GM23338 (cell line): ENCODE data around the gene CDH4. TPM values are rescaled to one million over a fixed set of nuclear protein-coding genes. Genes with fewer than 3 reads are reported as not detected.

Source experiments
- ATAC-seq: fragments of 200-7000 bp; cut with Tn5 transposase; 3 replicates; pipeline ENCODE4 v1.9.1; 2020
- DNase-seq: peaks from one replicate; pipeline ENCODE4 v3.0.0-alpha.2; 2015; ENCODE audit warnings: low spot score
- H2AFZ ChIP-seq: fragments of 200-600 bp; sonication (generic); 2 replicates; pipeline ENCODE4 v1.8.0; 2016; ENCODE audit warnings: antibody characterized with exemption, mild to moderate bottlenecking, moderate library complexity
- H3F3A ChIP-seq: fragments of 200-600 bp; sonication (generic); replicated peaks from 2 replicates; pipeline ENCODE4 v1.8.0; 2017; ENCODE audit warnings: antibody characterized with exemption, mixed run types, low read depth
- H3K27ac ChIP-seq: fragments of 200-600 bp; sonication (generic); 2 replicates; pipeline ENCODE4 v1.6.1; 2016; ENCODE audit warnings: low read depth
- H3K27me3 ChIP-seq: fragments of 200-600 bp; sonication (generic); 2 replicates; pipeline ENCODE4 v1.8.0; 2016; ENCODE audit warnings: mild to moderate bottlenecking, mixed run types, moderate library complexity; ENCODE audit not compliant: insufficient read depth
- H3K36me3 ChIP-seq: fragments of 200-600 bp; sonication (generic); 2 replicates; pipeline ENCODE4 v1.8.0; 2016; ENCODE audit warnings: mild to moderate bottlenecking; ENCODE audit not compliant: insufficient read depth
- H3K4me1 ChIP-seq: fragments of 200-600 bp; sonication (generic); 2 replicates; pipeline ENCODE4 v1.8.0; 2016; ENCODE audit warnings: mild to moderate bottlenecking, moderate library complexity; ENCODE audit not compliant: insufficient read depth
- H3K4me2 ChIP-seq: fragments of 200-600 bp; sonication (generic); 2 replicates; pipeline ENCODE4 v1.7.1; 2017; ENCODE audit warnings: mixed run types
- H3K4me3 ChIP-seq: fragments of 200-600 bp; sonication (generic); 2 replicates; pipeline ENCODE4 v1.6.1; 2016; ENCODE audit warnings: mixed run types
- H3K79me2 ChIP-seq: fragments of 200-600 bp; sonication (generic); replicated peaks from 2 replicates; pipeline ENCODE4 v1.8.0; 2017; ENCODE audit warnings: mild to moderate bottlenecking; ENCODE audit not compliant: insufficient read depth
- H3K9me2 ChIP-seq: fragments of 200-600 bp; sonication (generic); 2 replicates; pipeline ENCODE4 v1.8.0; 2017; ENCODE audit not compliant: insufficient read depth
- H4K20me1 ChIP-seq: fragments of 200-600 bp; sonication (generic); replicated peaks from 2 replicates; pipeline ENCODE4 v1.8.0; 2017; ENCODE audit warnings: mild to moderate bottlenecking; ENCODE audit not compliant: insufficient read depth
- H3K27ac Mint-ChIP-seq: 2 replicates; pipeline ENCODE4 v1.8.0; 2020; ENCODE audit warnings: inconsistent platforms, mild to moderate bottlenecking, moderate library complexity, mixed read lengths
- H3K27me3 Mint-ChIP-seq: 3 replicates; pipeline ENCODE4 v1.8.0; 2022; ENCODE audit warnings: low read depth, mild to moderate bottlenecking, moderate library complexity, mixed read lengths, inconsistent platforms; ENCODE audit not compliant: insufficient read depth, poor library complexity
- H3K36me3 Mint-ChIP-seq: 3 replicates; pipeline ENCODE4 v1.8.0; 2021; ENCODE audit warnings: low read depth, mild to moderate bottlenecking, inconsistent platforms, moderate library complexity, mixed read lengths
- H3K4me1 Mint-ChIP-seq: 3 replicates; pipeline ENCODE4 v1.8.0; 2020; ENCODE audit warnings: mild to moderate bottlenecking, inconsistent platforms, mixed read lengths
- H3K4me3 Mint-ChIP-seq: 3 replicates; pipeline ENCODE4 v1.8.0; 2021; ENCODE audit warnings: moderate library complexity, mild to moderate bottlenecking, inconsistent platforms, mixed read lengths
- H3K9me3 Mint-ChIP-seq: 3 replicates; pipeline ENCODE4 v1.8.0; 2020; ENCODE audit warnings: moderate library complexity, mild to moderate bottlenecking, inconsistent platforms, mixed read lengths
- CREB1 ChIP-seq: fragments of 250-450 bp; sonication (Bioruptor Pico); IDR thresholded peaks from 2 replicates; pipeline ENCODE4 v1.5.0; 2020; ENCODE audit warnings: low read depth, mild to moderate bottlenecking, moderate library complexity
- CTCF ChIP-seq, 2 experiments: fragments of 200-600 bp in 1 of 2; sonication (generic) in 1 of 2; conservative IDR thresholded peaks; 2 replicates each; pipeline versions ENCODE4 v1.5.1 to v1.6.1; 2016 to 2017; ENCODE audit warnings: antibody characterized with exemption in 2 of 2, low read depth in 2 of 2, mild to moderate bottlenecking in 2 of 2, moderate library complexity in 1 of 2
- EZH2 ChIP-seq: fragments of 200-600 bp; sonication (generic); IDR thresholded peaks from one replicate; pipeline ENCODE4 v1.8.0; 2017; ENCODE audit warnings: antibody characterized with exemption, mild to moderate bottlenecking, low read depth; ENCODE audit not compliant: unreplicated experiment
- EZH2phosphoT487 ChIP-seq: fragments of 200-600 bp; sonication (generic); IDR thresholded peaks from one replicate; pipeline ENCODE4 v1.8.1; 2018; ENCODE audit warnings: antibody characterized with exemption; ENCODE audit not compliant: unreplicated experiment
- JUNB ChIP-seq: IDR thresholded peaks from one replicate; pipeline ENCODE4 v1.6.1; 2016; ENCODE audit warnings: antibody characterized with exemption; ENCODE audit not compliant: unreplicated experiment
- NANOG ChIP-seq: IDR thresholded peaks from 2 replicates; pipeline ENCODE4 v1.6.1; 2016; ENCODE audit warnings: antibody characterized with exemption, borderline replicate concordance
- POLR2AphosphoS5 ChIP-seq: IDR thresholded peaks from 2 replicates; pipeline ENCODE4 v1.6.1; 2016; ENCODE audit warnings: antibody characterized with exemption, low read depth
- REST ChIP-seq: IDR thresholded peaks from one replicate; pipeline ENCODE4 v1.6.1; 2018; ENCODE audit warnings: antibody characterized with exemption; ENCODE audit not compliant: unreplicated experiment
- STAT1 ChIP-seq: IDR thresholded peaks from one replicate; pipeline ENCODE4 v1.6.1; 2016; ENCODE audit warnings: antibody characterized with exemption; ENCODE audit not compliant: unreplicated experiment
- ZNF114 ChIP-seq: fragments of 250-450 bp; sonication (Bioruptor Pico); IDR thresholded peaks from 2 replicates; pipeline ENCODE4 v1.5.0; 2020; ENCODE audit warnings: mild to moderate bottlenecking, moderate library complexity
- ZNF331 ChIP-seq: fragments of 250-450 bp; sonication (Bioruptor Pico); IDR thresholded peaks from 2 replicates; pipeline ENCODE4 v1.5.0; 2020; ENCODE audit warnings: low read depth, mild to moderate bottlenecking, moderate library complexity
- polyA plus RNA-seq: library from polyadenylated mRNA; unstranded; fragments of >200 nt; fragmentation: Nextera tagmentation; extraction: Ambion mirVana; gene quantifications from 2 replicates; pipeline ENCODE4 v1.2.1, GENCODE V29; 2016
- total RNA-seq: library from RNA; depleted of rRNA; stranded (reverse); fragments of >200 nt; shearing (Covaris generic); gene quantifications from 2 replicates; pipeline ENCODE4 v1.2.3, GENCODE V29; 2014
- TF ChIP-seq, protein P1 (sequence below): fragments of 250-450 bp; sonication (Bioruptor Pico); IDR thresholded peaks from 2 replicates; pipeline ENCODE4 v1.5.0; 2020; ENCODE audit warnings: mild to moderate bottlenecking, moderate library complexity

CDH4 gene
- total and polyA plus RNA-seq, 2 experiments from 2014 or later: 1.2 to 4.2 TPM

GRCh38 chr20:61299104-61299503 lies 47.0 kb downstream of the CDH4 start (continued):
- TF ChIP-seq, protein P1, sequence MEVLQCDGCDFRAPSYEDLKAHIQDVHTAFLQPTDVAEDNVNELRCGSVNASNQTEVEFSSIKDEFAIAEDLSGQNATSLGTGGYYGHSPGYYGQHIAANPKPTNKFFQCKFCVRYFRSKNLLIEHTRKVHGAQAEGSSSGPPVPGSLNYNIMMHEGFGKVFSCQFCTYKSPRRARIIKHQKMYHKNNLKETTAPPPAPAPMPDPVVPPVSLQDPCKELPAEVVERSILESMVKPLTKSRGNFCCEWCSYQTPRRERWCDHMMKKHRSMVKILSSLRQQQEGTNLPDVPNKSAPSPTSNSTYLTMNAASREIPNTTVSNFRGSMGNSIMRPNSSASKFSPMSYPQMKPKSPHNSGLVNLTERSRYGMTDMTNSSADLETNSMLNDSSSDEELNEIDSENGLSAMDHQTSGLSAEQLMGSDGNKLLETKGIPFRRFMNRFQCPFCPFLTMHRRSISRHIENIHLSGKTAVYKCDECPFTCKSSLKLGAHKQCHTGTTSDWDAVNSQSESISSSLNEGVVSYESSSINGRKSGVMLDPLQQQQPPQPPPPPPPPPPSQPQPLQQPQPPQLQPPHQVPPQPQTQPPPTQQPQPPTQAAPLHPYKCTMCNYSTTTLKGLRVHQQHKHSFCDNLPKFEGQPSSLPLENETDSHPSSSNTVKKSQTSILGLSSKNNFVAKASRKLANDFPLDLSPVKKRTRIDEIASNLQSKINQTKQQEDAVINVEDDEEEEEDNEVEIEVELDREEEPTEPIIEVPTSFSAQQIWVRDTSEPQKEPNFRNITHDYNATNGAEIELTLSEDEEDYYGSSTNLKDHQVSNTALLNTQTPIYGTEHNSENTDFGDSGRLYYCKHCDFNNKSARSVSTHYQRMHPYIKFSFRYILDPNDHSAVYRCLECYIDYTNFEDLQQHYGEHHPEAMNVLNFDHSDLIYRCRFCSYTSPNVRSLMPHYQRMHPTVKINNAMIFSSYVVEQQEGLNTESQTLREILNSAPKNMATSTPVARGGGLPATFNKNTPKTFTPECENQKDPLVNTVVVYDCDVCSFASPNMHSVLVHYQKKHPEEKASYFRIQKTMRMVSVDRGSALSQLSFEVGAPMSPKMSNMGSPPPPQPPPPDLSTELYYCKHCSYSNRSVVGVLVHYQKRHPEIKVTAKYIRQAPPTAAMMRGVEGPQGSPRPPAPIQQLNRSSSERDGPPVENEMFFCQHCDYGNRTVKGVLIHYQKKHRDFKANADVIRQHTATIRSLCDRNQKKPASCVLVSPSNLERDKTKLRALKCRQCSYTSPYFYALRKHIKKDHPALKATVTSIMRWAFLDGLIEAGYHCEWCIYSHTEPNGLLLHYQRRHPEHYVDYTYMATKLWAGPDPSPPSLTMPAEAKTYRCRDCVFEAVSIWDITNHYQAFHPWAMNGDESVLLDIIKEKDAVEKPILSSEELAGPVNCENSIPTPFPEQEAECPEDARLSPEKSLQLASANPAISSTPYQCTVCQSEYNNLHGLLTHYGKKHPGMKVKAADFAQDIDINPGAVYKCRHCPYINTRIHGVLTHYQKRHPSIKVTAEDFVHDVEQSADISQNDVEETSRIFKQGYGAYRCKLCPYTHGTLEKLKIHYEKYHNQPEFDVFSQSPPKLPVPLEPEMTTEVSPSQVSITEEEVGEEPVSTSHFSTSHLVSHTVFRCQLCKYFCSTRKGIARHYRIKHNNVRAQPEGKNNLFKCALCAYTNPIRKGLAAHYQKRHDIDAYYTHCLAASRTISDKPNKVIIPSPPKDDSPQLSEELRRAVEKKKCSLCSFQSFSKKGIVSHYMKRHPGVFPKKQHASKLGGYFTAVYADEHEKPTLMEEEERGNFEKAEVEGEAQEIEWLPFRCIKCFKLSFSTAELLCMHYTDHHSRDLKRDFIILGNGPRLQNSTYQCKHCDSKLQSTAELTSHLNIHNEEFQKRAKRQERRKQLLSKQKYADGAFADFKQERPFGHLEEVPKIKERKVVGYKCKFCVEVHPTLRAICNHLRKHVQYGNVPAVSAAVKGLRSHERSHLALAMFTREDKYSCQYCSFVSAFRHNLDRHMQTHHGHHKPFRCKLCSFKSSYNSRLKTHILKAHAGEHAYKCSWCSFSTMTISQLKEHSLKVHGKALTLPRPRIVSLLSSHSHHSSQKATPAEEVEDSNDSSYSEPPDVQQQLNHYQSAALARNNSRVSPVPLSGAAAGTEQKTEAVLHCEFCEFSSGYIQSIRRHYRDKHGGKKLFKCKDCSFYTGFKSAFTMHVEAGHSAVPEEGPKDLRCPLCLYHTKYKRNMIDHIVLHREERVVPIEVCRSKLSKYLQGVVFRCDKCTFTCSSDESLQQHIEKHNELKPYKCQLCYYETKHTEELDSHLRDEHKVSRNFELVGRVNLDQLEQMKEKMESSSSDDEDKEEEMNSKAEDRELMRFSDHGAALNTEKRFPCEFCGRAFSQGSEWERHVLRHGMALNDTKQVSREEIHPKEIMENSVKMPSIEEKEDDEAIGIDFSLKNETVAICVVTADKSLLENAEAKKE (CRISPR knock-in tag): no peak
- TF ChIP-seq ZNF331 (CRISPR knock-in tag) (no peak), CREB1 (CRISPR knock-in tag) (no peak), EZH2 (no peak), CTCF (conservative IDR thresholded peaks at IDR 0.05; ENCODE audit: low read depth in 2 of 2) (no peak), JUNB (no peak)

DNA sequence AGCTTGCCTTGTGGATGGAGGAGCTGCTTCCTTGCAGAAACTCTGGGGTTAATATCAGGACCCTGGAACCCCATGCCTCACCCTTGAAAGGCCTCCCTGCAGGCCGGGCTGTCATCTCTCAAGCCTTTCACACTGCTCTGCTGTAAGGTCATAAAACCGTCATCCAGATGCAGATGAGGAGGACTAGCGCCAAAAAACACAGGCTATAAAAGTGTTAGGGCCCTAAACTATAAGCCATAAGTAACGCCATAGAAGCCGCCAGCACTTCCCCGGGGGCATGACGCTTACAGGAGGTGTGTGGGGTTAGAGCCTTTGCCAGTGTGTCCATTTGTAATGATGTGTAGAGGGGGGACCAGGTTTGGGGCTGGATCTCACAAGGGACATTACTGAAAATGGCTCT lies 47.6 kb downstream of the CDH4 start:
- H3K36me3 Mint-ChIP-seq: no peaks in the 10 kb centered on the region
- H3K27ac ChIP-seq: no peak overlapping the region
- H3K4me1 Mint-ChIP-seq: peaks cover 25% of the 10 kb centered on the region
- DNase-seq: no peak
- H3K4me1 ChIP-seq: no peaks in the 10 kb centered on the region
- peaks cover 15% of the 10 kb centered on the region for H3K27me3 Mint-ChIP-seq
- no peak overlapping the region for H3K4me2 ChIP-seq
- no peak for TF ChIP-seq EZH2
- no peak for TF ChIP-seq NANOG
- TF ChIP-seq CREB1 (CRISPR knock-in tag): no peak
- TF ChIP-seq POLR2AphosphoS5: no peak
- no peak for TF ChIP-seq ZNF331 (CRISPR knock-in tag)
- TF ChIP-seq EZH2phosphoT487: no peak
- no peak for TF ChIP-seq ZNF114 (CRISPR knock-in tag)
- no peak for TF ChIP-seq REST
- no peak for TF ChIP-seq STAT1
- H3K79me2 ChIP-seq: no peaks in the 10 kb centered on the region
- no peak overlapping the region for H2AFZ ChIP-seq
- H3K4me3 ChIP-seq: no peak overlapping the region
- H3K4me3 Mint-ChIP-seq: no peak overlapping the region
- no peaks in the 10 kb centered on the region; the same call in 2 of the 3 replicates for H3K9me3 Mint-ChIP-seq
- no peak overlapping the region for H3K27ac Mint-ChIP-seq
- H3F3A ChIP-seq: no peaks in the 10 kb centered on the region
- H4K20me1 ChIP-seq: no peaks in the 10 kb centered on the region
- no peak for ATAC-seq
- no peaks in the 10 kb centered on the region for H3K27me3 ChIP-seq
- no peaks in the 10 kb centered on the region for H3K36me3 ChIP-seq
- no peaks in the 10 kb centered on the region for H3K9me2 ChIP-seq
